ENCODE results near the gene HIRIP3.

Gene HIRIP3

GRCh38 chr16:29983420-29984136, 11.8 kb downstream of the HIRIP3 start:
- DNase-seq (ENCODE audit: low read depth, low spot score), result peak; percentile 34

- no peak for DNase-seq (ENCODE audit: low read depth, low spot score)
Observed at GRCh38 chr16:29982560-29983419, 12.6 kb downstream of the HIRIP3 start.

GRCh38 chr16:29978564-29979270, 16.7 kb downstream of the HIRIP3 start:
- DNase-seq (ENCODE audit: low read depth, low spot score), result no peak

DNA sequence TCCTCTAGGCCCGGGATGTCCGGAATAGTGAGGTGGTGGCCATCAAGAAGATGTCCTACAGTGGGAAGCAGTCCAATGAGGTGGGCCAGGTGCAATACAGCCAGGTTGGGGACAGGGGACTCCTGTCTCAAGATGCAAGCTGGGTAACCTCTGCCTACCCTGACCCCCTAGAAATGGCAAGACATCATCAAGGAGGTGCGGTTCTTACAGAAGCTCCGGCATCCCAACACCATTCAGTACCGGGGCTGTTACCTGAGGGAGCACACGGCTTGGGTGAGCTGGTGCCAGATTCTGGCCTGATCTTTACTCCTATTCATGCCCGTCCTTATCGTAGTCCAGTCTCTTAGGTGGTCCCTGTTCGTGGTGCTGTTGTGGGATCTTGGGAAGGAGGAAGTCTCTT, 17.3 kb downstream of the HIRIP3 start:
- DNase-seq (ENCODE audit: low read depth, low spot score), result no peak

- no peak for DNase-seq (ENCODE audit: low read depth, low spot score)
Observed at GRCh38 chr16:29977063-29977825, 18.2 kb downstream of the HIRIP3 start.

GRCh38 chr16:29975811-29976511, 19.5 kb downstream of the HIRIP3 start:
- no peak for DNase-seq (ENCODE audit: low read depth, low spot score)

GRCh38 chr16:29975134-29975538, 20.3 kb downstream of the HIRIP3 start:
- DNase-seq (ENCODE audit: low read depth, low spot score), result no peak

- peak; percentile 27 for DNase-seq (ENCODE audit: low read depth, low spot score)
Observed at GRCh38 chr16:29974291-29975133, 20.9 kb downstream of the HIRIP3 start.

- peak; percentile 100 for DNase-seq (ENCODE audit: low read depth, low spot score)
Observed at GRCh38 chr16:29973384-29974246, 21.8 kb downstream of the HIRIP3 start, which contains the start of gene TAOK2. Gene TAOK2 (plus strand): TSS chr16:29973868. CDS start chr16:29977773, 3,905 bp downstream.

- no peak for DNase-seq (ENCODE audit: low read depth, low spot score)
Observed at GRCh38 chr16:29972992-29973383, 22.4 kb downstream of the HIRIP3 start.

DNA sequence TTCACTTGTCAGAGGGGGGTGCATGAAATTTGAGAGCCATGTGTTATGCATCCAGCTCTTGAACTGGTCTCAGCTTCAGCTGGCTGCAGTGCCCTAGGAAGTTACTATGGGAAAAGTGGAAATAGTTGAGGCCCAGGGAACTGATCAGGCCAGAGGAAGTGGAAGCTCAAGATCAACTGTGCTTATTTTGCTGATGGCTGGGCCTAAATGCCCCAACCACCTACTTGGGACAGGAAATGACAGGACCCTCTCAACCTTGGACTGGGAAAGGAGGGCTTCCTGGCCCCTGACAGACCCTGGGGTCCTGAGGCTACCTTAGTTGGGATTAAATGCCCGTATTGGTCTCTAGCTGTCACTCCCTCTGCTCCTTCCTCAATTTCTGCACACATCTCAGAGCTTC, 22.9 kb downstream of the HIRIP3 start:
- no peak for DNase-seq (ENCODE audit: low read depth, low spot score)

DNA sequence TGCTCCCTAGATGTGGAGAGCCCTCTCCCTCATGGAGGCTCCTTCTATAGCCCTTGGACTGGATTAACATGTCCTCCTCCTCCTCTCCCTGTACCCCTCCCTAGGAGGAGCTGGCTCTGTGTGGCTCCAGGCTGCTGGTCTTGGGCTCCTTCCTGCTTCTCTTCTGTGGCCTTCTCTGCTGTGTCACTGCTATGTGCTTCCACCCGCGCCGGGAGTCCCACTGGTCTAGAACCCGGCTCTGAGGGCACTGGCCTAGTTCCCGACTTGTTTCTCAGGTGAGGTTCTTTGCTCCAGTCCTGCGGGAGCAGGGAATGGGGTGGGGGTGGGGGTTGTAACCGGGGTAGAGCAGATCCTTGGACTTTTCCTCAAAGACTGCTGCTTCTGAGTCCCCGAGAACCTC, 24.1 kb downstream of the HIRIP3 start:
- no peak for DNase-seq (ENCODE audit: low read depth, low spot score)

DNA sequence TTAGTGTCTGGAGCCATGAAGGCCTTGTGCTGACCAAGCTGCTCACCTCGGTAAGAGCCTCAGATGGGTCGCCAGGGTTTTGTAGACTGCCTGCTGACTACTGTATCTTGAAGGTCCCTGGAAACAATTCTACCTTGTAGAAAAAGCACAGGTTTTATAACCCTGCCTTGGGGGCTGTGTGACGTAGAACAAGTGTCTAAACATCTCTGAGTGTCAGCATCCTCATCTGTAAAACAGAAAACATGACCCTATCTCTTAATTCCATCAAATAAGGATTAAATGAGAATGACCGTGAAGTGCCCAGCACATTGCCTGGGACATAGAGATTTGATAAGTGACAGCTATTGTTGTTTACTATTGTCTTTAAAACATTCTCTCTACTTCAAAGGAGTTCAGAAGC, 27.2 kb downstream of the HIRIP3 start:
- no peak for DNase-seq (ENCODE audit: low read depth, low spot score)

- DNase-seq (ENCODE audit: low read depth, low spot score), result no peak
Observed at GRCh38 chr16:29963021-29963743, 32.2 kb downstream of the HIRIP3 start.

- DNase-seq (ENCODE audit: low read depth, low spot score), result peak; percentile 31
Observed at GRCh38 chr16:29962344-29962994, 32.9 kb downstream of the HIRIP3 start.

DNA sequence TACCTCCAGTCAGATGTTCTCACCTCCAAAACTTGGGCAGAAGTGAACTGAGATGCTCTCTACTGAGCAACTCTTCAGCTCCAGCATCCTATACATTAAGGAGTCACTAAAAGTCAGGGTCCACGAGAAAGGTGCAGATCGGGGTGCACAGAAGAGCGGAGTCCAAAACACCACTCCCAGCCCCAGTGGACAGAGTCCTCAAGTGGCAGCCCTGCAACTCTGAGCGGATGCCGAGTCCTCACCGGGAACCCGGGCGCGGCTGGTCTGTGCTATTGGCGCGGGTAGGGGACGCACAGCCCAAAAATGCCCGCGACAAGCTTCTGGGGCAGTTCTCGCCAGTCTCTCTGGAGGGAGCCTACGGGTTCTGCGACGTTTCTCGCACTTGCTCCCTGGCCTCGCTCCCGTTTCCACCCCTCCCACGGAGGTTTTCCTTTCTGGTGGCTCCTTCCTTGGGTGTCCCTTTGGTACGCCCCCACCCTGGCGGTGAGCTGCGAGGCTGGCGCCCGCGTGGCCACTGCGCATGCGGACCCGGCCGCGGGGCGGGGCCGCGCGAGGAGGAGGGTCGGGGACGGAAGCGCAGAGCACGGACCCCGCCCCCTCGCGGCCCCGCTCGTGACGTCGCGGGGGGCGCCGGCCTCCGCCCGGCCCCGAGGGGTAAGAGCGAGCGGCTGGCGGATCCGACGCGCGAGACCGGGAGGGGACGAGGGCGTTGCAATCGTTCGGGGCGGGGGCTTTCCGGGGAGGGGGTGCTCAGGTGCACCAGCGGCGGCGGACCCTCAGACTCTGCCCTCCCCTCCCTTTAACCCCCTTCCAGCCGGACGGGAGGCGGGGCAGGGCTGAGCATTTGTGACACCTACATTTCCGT, 33.7 kb downstream of the HIRIP3 start, which contains the start of gene TMEM219:
Gene TMEM219, plus strand, starts transcription at position 601 of the 865 bp plus-strand sequence. CDS start 1,065 bp downstream, outside the sequence.
- peak; percentile 97 for DNase-seq (ENCODE audit: low read depth, low spot score)

GRCh38 chr16:29961127-29961478, 34.3 kb downstream of the HIRIP3 start:
- no peak for DNase-seq (ENCODE audit: low read depth, low spot score)
